Loucy (cell line): Measurements from ENCODE around the gene PCED1B.

ENCODE experiments used
- CTCF ChIP-seq: fragments of 200-600 bp; sonication (generic); conservative IDR thresholded peaks from 2 replicates; pipeline ENCODE4 v1.5.1; 2014; ENCODE audit warnings: mild to moderate bottlenecking, antibody characterized with exemption, low read length
- EZH2phosphoT487 ChIP-seq: fragments of 200-600 bp; IDR thresholded peaks from 2 replicates; pipeline ENCODE4 v1.6.1; 2018; ENCODE audit warnings: antibody characterized with exemption, mild to moderate bottlenecking, moderate library complexity, borderline replicate concordance

- no peak for TF ChIP-seq CTCF
- no peak for TF ChIP-seq EZH2phosphoT487
Measured at GRCh38 chr12:47141459-47141858, 62.0 kb downstream of the PCED1B start.
